ENCODE measurements around the gene CLSTN2.

DNA sequence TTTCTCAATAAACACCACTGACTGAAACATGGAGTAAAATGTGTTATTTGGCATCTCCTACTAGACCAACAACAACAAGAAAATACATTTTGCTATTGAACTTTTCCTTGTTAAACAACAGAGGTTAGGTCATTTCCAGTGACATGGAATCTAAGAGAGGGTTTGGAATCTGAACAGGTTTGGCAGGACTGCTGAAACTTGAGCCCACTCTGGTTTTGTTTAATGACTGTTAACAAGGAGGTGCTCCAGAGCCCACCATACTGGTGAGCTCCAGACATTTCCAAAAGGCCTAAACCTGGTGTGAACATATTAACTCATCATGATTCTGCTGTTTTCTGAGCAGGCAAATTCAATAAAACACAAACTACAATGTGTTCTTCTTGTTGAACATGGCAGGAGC is 412.2 kb downstream of the CLSTN2 start:
- TF ChIP-seq, protein P1, sequence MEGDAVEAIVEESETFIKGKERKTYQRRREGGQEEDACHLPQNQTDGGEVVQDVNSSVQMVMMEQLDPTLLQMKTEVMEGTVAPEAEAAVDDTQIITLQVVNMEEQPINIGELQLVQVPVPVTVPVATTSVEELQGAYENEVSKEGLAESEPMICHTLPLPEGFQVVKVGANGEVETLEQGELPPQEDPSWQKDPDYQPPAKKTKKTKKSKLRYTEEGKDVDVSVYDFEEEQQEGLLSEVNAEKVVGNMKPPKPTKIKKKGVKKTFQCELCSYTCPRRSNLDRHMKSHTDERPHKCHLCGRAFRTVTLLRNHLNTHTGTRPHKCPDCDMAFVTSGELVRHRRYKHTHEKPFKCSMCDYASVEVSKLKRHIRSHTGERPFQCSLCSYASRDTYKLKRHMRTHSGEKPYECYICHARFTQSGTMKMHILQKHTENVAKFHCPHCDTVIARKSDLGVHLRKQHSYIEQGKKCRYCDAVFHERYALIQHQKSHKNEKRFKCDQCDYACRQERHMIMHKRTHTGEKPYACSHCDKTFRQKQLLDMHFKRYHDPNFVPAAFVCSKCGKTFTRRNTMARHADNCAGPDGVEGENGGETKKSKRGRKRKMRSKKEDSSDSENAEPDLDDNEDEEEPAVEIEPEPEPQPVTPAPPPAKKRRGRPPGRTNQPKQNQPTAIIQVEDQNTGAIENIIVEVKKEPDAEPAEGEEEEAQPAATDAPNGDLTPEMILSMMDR (IDR thresholded peaks at IDR 0.05; ENCODE audit: low read depth, low read length, poor library complexity, severe bottlenecking), result no peak
- no peak for TF ChIP-seq EZH2phosphoT487 (IDR thresholded peaks at IDR 0.05; ENCODE audit: borderline replicate concordance, low read length)

All from DOHH2 (cell line).